IMR-90 (cell line): Measurements from ENCODE around the gene RNF123. TPM values are rescaled to one million over a fixed set of nuclear protein-coding genes. Genes with fewer than 3 reads are reported as not detected.

Experiments
- ATAC-seq: fragments of 200-7000 bp; cut with Tn5 transposase; 2 replicates; pipeline ENCODE4 v1.9.1; 2020; ENCODE audit warnings: low read depth, mild to moderate bottlenecking, moderate library complexity
- BruUV-seq: library from RNA; stranded (reverse); fragments of 400-500 nt; replicated peaks from 2 replicates; lab custom pipeline; 2021; lab: Mats Ljungman, UMichigan
- CTCF ChIA-PET: fragments of 300-600 bp; formaldehyde crosslinking; extraction: SDS; loops from one replicate; lab custom pipeline; 2021; ENCODE audit warnings: antibody characterized with exemption; lab: Yijun Ruan, JAX
- POLR2A ChIA-PET: fragments of 300-600 bp; sonication (Branson Sonifier 250); formaldehyde crosslinking; loops from one replicate; lab custom pipeline; 2022; ENCODE audit warnings: antibody characterized with exemption; ENCODE audit not compliant: unreplicated experiment; lab: Charles Lee
- DNase-seq: peaks from one replicate; pipeline ENCODE4 v3.0.0; 2013
- H2AFZ ChIP-seq: replicated peaks from 2 replicates; pipeline ENCODE3; 2013; ENCODE audit warnings: low read length, mild to moderate bottlenecking; ENCODE audit not compliant: poor library complexity
- H2AK5ac ChIP-seq: 2 replicates; pipeline ENCODE4 v1.6.1; 2013; ENCODE audit warnings: low read depth, low read length, inconsistent platforms
- H2AK9ac ChIP-seq: replicated peaks from 2 replicates; pipeline ENCODE3; 2013; ENCODE audit warnings: mild to moderate bottlenecking, low read depth, low read length, moderate library complexity; ENCODE audit not compliant: poor library complexity
- H2BK120ac ChIP-seq: 2 replicates; pipeline ENCODE4 v1.6.1; 2013; ENCODE audit warnings: low read depth, low read length, inconsistent platforms
- H2BK15ac ChIP-seq: 3 replicates; pipeline ENCODE4 v1.6.1; 2013; ENCODE audit warnings: low read depth, low read length, inconsistent platforms
- H2BK20ac ChIP-seq: 2 replicates; pipeline ENCODE4 v1.6.1; 2013; ENCODE audit warnings: low read depth, mild to moderate bottlenecking, inconsistent platforms, low read length, moderate library complexity
- H2BK5ac ChIP-seq: 2 replicates; pipeline ENCODE4 v1.6.1; 2013; ENCODE audit warnings: mild to moderate bottlenecking, low read depth, low read length, inconsistent platforms; ENCODE audit not compliant: poor library complexity, severe bottlenecking
- H3K14ac ChIP-seq: replicated peaks from 2 replicates; pipeline ENCODE4 v1.6.1; 2013; ENCODE audit warnings: low read depth, low read length, inconsistent platforms
- H3K18ac ChIP-seq: 2 replicates; pipeline ENCODE4 v1.6.1; 2013; ENCODE audit warnings: low read depth, low read length, control low read depth
- H3K23ac ChIP-seq: 2 replicates; pipeline ENCODE4 v1.6.1; 2013; ENCODE audit warnings: low read depth, low read length, inconsistent platforms
- H3K27ac ChIP-seq: 2 replicates; pipeline ENCODE4 v1.5.1; 2013; ENCODE audit warnings: mild to moderate bottlenecking, control low read depth, low read length; ENCODE audit not compliant: insufficient read depth
- H3K27me3 ChIP-seq: 2 replicates; pipeline ENCODE4 v1.6.1; 2013; ENCODE audit warnings: low read length; ENCODE audit not compliant: control insufficient read depth, insufficient read depth
- H3K36me3 ChIP-seq: 2 replicates; pipeline ENCODE4 v1.6.1; 2013; ENCODE audit warnings: low read length, mixed read lengths; ENCODE audit not compliant: control insufficient read depth, insufficient read depth
- H3K4ac ChIP-seq: 2 replicates; pipeline ENCODE4 v1.6.1; 2013; ENCODE audit warnings: low read depth, low read length, inconsistent platforms
- H3K4me1 ChIP-seq: 2 replicates; pipeline ENCODE4 v1.6.1; 2013; ENCODE audit warnings: low read length, mixed read lengths; ENCODE audit not compliant: control insufficient read depth, insufficient read depth
- H3K4me2 ChIP-seq: 2 replicates; pipeline ENCODE4 v1.6.1; 2013; ENCODE audit warnings: low read depth, mild to moderate bottlenecking, control low read depth, low read length, moderate library complexity
- H3K4me3 ChIP-seq: 2 replicates; pipeline ENCODE4 v1.5.1; 2013; ENCODE audit warnings: low read depth, mild to moderate bottlenecking, control low read depth, low read length, moderate library complexity; ENCODE audit not compliant: insufficient read depth
- H3K56ac ChIP-seq: 2 replicates; pipeline ENCODE4 v1.6.1; 2013; ENCODE audit warnings: low read length, inconsistent platforms; ENCODE audit not compliant: insufficient read depth; ENCODE audit errors: extremely low read depth
- H3K79me1 ChIP-seq, 2 experiments: 2 replicates each; pipeline ENCODE4 v1.6.1; 2013; ENCODE audit warnings: low read length in 2 of 2, inconsistent platforms in 1 of 2, low read depth in 1 of 2
- H3K9ac ChIP-seq: 2 replicates; pipeline ENCODE4 v1.6.1; 2013; ENCODE audit warnings: low read depth, low read length, control low read depth
- H3K9me1 ChIP-seq: 2 replicates; pipeline ENCODE4 v1.6.1; 2013; ENCODE audit warnings: low read length, inconsistent platforms; ENCODE audit not compliant: insufficient read depth
- H3K9me3 ChIP-seq: 2 replicates; pipeline ENCODE4 v1.6.1; 2013; ENCODE audit warnings: low read length; ENCODE audit not compliant: control insufficient read depth, insufficient read depth
- H4K20me1 ChIP-seq: 2 replicates; pipeline ENCODE4 v1.6.1; 2013; ENCODE audit warnings: low read length, inconsistent platforms; ENCODE audit not compliant: insufficient read depth
- H4K5ac ChIP-seq: 2 replicates; pipeline ENCODE4 v1.6.1; 2013; ENCODE audit warnings: mild to moderate bottlenecking, low read depth, low read length, control low read depth
- H4K8ac ChIP-seq, 2 experiments: 2 replicates each; pipeline ENCODE4 v1.6.1; 2013; ENCODE audit warnings: low read depth in 2 of 2, low read length in 2 of 2, control low read depth in 1 of 2, inconsistent platforms in 1 of 2
- H4K91ac ChIP-seq: 2 replicates; pipeline ENCODE4 v1.6.1; 2013; ENCODE audit warnings: low read depth, low read length, inconsistent platforms; ENCODE audit not compliant: insufficient read depth
- BHLHE40 ChIP-seq: fragments of 150-350 bp; IDR thresholded peaks from 2 replicates; pipeline ENCODE4 v1.6.1; 2016; ENCODE audit warnings: mild to moderate bottlenecking, low read depth, low read length
- CEBPB ChIP-seq: IDR thresholded peaks from 2 replicates; pipeline ENCODE4 v1.6.1; 2012; ENCODE audit warnings: low read depth, low read length, improper control_type of control experiment
- CHD1 ChIP-seq: IDR thresholded peaks from 2 replicates; pipeline ENCODE4 v1.6.1; 2012; ENCODE audit warnings: low read depth, low read length, improper control_type of control experiment
- FOS ChIP-seq: fragments of 150-350 bp; IDR thresholded peaks from 2 replicates; pipeline ENCODE4 v1.6.1; 2016; ENCODE audit warnings: low read depth, low read length
- MAFK ChIP-seq: IDR thresholded peaks from 2 replicates; pipeline ENCODE4 v1.6.1; 2012; ENCODE audit warnings: low read depth, low read length, improper control_type of control experiment
- MAZ ChIP-seq: IDR thresholded peaks from 2 replicates; pipeline ENCODE4 v1.6.1; 2012; ENCODE audit warnings: low read depth, mild to moderate bottlenecking, low read length, improper control_type of control experiment, moderate library complexity, borderline replicate concordance
- MXI1 ChIP-seq: IDR thresholded peaks from 2 replicates; pipeline ENCODE4 v1.6.1; 2012; ENCODE audit warnings: low read depth, mild to moderate bottlenecking, low read length, moderate library complexity, borderline replicate concordance
- NFE2L2 ChIP-seq: fragments of 150-350 bp; IDR thresholded peaks from 2 replicates; pipeline ENCODE4 v1.6.1; 2016; ENCODE audit warnings: low read depth, mild to moderate bottlenecking, low read length
- POLR2A ChIP-seq: IDR thresholded peaks from 2 replicates; pipeline ENCODE4 v1.6.1; 2012; ENCODE audit warnings: mild to moderate bottlenecking, low read depth, low read length
- RAD21 ChIP-seq: IDR thresholded peaks from 2 replicates; pipeline ENCODE4 v1.6.1; 2012; ENCODE audit warnings: low read length, improper control_type of control experiment
- RCOR1 ChIP-seq: IDR thresholded peaks from 2 replicates; pipeline ENCODE4 v1.6.1; 2012; ENCODE audit warnings: mild to moderate bottlenecking, low read length, improper control_type of control experiment; ENCODE audit not compliant: insufficient replicate concordance
- RFX5 ChIP-seq: IDR thresholded peaks from 2 replicates; pipeline ENCODE4 v1.8.0; 2012; ENCODE audit warnings: low read depth, mild to moderate bottlenecking, low read length, moderate library complexity
- SMC3 ChIP-seq: fragments of 150-350 bp; IDR thresholded peaks from 2 replicates; pipeline ENCODE4 v1.6.1; 2016; ENCODE audit warnings: low read depth, mild to moderate bottlenecking, antibody characterized with exemption, low read length, moderate library complexity
- WGBS, 2 experiments: methylation state at CpG; one replicate each; pipeline versions ENCODE4 v1.1.5 to v1.1.7; 2013; ENCODE audit warnings: missing lambda C conversion rate in 2 of 2; ENCODE audit not compliant: insufficient read length in 1 of 2; ENCODE audit errors: extremely low coverage in 2 of 2; 5-methylcytosine and 5-hydroxymethylcytosine counted together
- dilution Hi-C: fragments of 300-500 bp; cut with HindIII; formaldehyde crosslinking; loops from one replicate; pipeline ENCODE4 v1.14.3; 2018; ENCODE audit warnings: low sequenced_read_pairs; ENCODE audit not compliant: unreplicated experiment
- in situ Hi-C: fragments of 300-500 bp; cut with MboI; formaldehyde crosslinking; loops from 3 replicates; pipeline ENCODE4 v1.14.3; 2019; ENCODE audit warnings: low sequenced_read_pairs, inconsistent platforms, mixed read lengths
- intact Hi-C: fragments of 100-400 bp; cut with micrococcal nuclease; formaldehyde crosslinking; loops from 2 replicates; pipeline ENCODE4 v1.10.0; 2022
- polyA plus RNA-seq, 3 experiments: library from polyadenylated mRNA; depleted of rRNA; stranded (reverse); fragments of >200 nt; gene quantifications; 2 replicates each; pipeline ENCODE4 v1.2.3, GENCODE V29; 2012; ENCODE audit warnings: low replicate concordance in 1 of 3
- total RNA-seq: library from RNA; depleted of rRNA; stranded (reverse); fragments of >200 nt; gene quantifications from 2 replicates; pipeline ENCODE4 v1.2.3, GENCODE V29; 2012
- TF ChIP-seq, protein P1 (sequence below): fragments of 150-350 bp; IDR thresholded peaks from 2 replicates; pipeline ENCODE4 v1.6.1; 2017; ENCODE audit warnings: mild to moderate bottlenecking, antibody characterized with exemption, low read length, low read depth
- TF ChIP-seq, protein P2 (sequence below): fragments of 150-350 bp; IDR thresholded peaks from 2 replicates; pipeline ENCODE4 v1.6.1; 2016; ENCODE audit warnings: low read depth, mild to moderate bottlenecking, low read length, moderate library complexity, borderline replicate concordance
- TF ChIP-seq, protein P3 (sequence below): conservative IDR thresholded peaks from 2 replicates; pipeline ENCODE4 v1.5.1; 2012; ENCODE audit warnings: mild to moderate bottlenecking, low read depth, low read length, improper control_type of control experiment

Gene RNF123
- total and polyA plus RNA-seq, 2 of the 4 experiments (the other 2 are of a cell fraction) = 13.4 to 37.7 TPM

DNA sequence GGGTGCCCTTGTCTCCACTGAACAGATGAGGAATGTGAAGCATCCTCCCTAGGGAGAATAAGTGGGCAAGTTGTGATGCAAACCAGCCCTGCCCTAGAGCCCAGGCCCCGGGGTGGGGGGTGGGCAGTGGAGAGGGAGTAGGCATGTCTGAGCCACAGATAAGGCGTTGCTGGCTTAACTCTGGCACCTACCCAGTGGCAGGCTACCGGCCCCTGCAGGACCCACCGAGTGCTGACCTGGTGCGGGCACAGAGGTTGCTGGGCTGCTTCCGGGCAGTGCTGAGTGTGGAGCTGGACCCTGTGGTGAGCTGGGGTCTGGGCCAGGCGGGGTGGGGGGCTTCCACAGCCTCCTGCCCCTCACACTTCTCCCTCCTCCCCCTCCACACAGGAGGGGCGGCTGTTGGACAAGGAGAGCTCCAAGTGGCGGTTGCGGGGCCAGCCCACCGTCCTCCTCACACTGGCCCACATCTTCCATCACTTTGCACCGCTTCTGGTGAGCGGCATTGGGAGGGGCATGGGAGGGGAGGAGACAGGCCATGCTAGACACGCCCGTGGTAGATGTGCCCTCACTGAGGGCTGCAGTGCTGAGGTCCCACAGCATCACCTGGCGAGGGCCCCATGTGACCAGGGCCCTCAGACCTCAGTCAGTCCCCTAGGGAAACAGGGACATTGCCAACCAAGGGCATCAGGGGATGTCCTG, 10.1 kb downstream of the RNF123 start:
- CTCF ChIA-PET = no interaction called here
- BruUV-seq = no TSS peak
- no peak overlapping the region for H3K9ac ChIP-seq

More for the DNA sequence above, 10.1 kb downstream of the RNF123 start:
- Histone ChIP-seq H4K8ac (no peak overlapping the region), H2AFZ (no peak overlapping the region), H2AK5ac (no peak overlapping the region), H3K18ac (no peak overlapping the region), H3K9me1 (no peaks in the 10 kb centered on the region), H3K4me2 (no peak overlapping the region), H3K4me3 (no peak overlapping the region), H4K91ac (no peak overlapping the region), H3K4me1 (no peaks in the 10 kb centered on the region), H3K56ac (no peak overlapping the region), H2BK120ac (no peak overlapping the region), H3K36me3 (peaks cover 39% of the 10 kb centered on the region), H3K27ac (no peak overlapping the region), H2BK20ac (no peak overlapping the region), H2BK15ac (no peak overlapping the region), H3K9me3 (no peaks in the 10 kb centered on the region), H3K27me3 (no peaks in the 10 kb centered on the region), H3K4ac (no peak overlapping the region), H4K20me1 (peaks cover 7% of the 10 kb centered on the region; the same call in 1 of the 2 replicates), H3K14ac (no peak overlapping the region), H2AK9ac (no peak overlapping the region), H2BK5ac (no peak overlapping the region), H3K79me1 (peaks cover 5 to 7% of the 10 kb centered on the region in 2 experiments; a peak in 3 of 4 replicates), H3K23ac (no peak overlapping the region), H4K5ac (no peak overlapping the region)
- intact Hi-C loops = no loop called here
- TF ChIP-seq MAZ (no peak), MXI1 (no peak), FOS (no peak), MAFK (no peak), CHD1 (no peak), RFX5 (no peak), BHLHE40 (no peak), NFE2L2 (no peak), SMC3 (no peak), CEBPB (no peak), RCOR1 (no peak), POLR2A (no peak), RAD21 (no peak)
- TF ChIP-seq, protein P1, sequence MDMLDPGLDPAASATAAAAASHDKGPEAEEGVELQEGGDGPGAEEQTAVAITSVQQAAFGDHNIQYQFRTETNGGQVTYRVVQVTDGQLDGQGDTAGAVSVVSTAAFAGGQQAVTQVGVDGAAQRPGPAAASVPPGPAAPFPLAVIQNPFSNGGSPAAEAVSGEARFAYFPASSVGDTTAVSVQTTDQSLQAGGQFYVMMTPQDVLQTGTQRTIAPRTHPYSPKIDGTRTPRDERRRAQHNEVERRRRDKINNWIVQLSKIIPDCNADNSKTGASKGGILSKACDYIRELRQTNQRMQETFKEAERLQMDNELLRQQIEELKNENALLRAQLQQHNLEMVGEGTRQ = no peak
- TF ChIP-seq, protein P2, sequence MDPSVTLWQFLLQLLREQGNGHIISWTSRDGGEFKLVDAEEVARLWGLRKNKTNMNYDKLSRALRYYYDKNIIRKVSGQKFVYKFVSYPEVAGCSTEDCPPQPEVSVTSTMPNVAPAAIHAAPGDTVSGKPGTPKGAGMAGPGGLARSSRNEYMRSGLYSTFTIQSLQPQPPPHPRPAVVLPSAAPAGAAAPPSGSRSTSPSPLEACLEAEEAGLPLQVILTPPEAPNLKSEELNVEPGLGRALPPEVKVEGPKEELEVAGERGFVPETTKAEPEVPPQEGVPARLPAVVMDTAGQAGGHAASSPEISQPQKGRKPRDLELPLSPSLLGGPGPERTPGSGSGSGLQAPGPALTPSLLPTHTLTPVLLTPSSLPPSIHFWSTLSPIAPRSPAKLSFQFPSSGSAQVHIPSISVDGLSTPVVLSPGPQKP = no peak
- TF ChIP-seq, protein P3, sequence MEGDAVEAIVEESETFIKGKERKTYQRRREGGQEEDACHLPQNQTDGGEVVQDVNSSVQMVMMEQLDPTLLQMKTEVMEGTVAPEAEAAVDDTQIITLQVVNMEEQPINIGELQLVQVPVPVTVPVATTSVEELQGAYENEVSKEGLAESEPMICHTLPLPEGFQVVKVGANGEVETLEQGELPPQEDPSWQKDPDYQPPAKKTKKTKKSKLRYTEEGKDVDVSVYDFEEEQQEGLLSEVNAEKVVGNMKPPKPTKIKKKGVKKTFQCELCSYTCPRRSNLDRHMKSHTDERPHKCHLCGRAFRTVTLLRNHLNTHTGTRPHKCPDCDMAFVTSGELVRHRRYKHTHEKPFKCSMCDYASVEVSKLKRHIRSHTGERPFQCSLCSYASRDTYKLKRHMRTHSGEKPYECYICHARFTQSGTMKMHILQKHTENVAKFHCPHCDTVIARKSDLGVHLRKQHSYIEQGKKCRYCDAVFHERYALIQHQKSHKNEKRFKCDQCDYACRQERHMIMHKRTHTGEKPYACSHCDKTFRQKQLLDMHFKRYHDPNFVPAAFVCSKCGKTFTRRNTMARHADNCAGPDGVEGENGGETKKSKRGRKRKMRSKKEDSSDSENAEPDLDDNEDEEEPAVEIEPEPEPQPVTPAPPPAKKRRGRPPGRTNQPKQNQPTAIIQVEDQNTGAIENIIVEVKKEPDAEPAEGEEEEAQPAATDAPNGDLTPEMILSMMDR = no peak
- POLR2A ChIA-PET = no interaction called here
- ATAC-seq (no peak; the same call in 1 of the 2 replicates), DNase-seq (no peak)
- WGBS, 2 experiments = no CpG with 5 or more reads among the region's 16 CpGs
- dilution Hi-C loops = no loop called here
- in situ Hi-C loops = no loop called here
